Heart left ventricle (tissue), 13 donors: ENCODE results near the gene JUND.

Experiments
- CTCF ChIP-seq, 12 donors: fragments of 200-600 bp; sonication (generic) in 4 of 12; IDR thresholded peaks; one replicate each; pipeline versions ENCODE4 v1.5.0 to v1.8.0; 2018 to 2022; ENCODE audit warnings: antibody characterized with exemption in 12 of 12, mild to moderate bottlenecking in 5 of 12
- POLR2A ChIP-seq, 2 donors: fragments of 450-650 bp; IDR thresholded peaks; one replicate each; pipeline ENCODE4 v1.6.1; 2017; ENCODE audit warnings: antibody characterized with exemption in 2 of 2, mild to moderate bottlenecking in 2 of 2, moderate library complexity in 2 of 2
- donor health status: ischemic (EF 13 %, LVEDD 7.1; RV severe dilation, severe dysfunction).
- donor health status: DM: no; HTN: yes; CAD: no.
- donor health status: DM: no; HTN: no; CAD: no.
- donor health status: ischemic (EF 25% LVEDD 6.9; RV normal size, moderate dysfunction).
- donor health status: ischemic (EF 25% LVEDD 5.7; RV mildly dilated, moderate dysfunction).
- donor health status: ischemic (EF 35%, LVEDD 5.7; RV mildly dilated, moderate dysfunction).
- donor health status: nonischemic (EF 11% LVEDD 7.7; RV severe dilation, severe dysfunction).
- donor health status: DM: yes; HTN: yes; CAD: no.
- donor health status: PGD.
- donor health status: ischemic (EF 29% LVEDD 5.4; RV normal size, mild dysfunction).
- donor health status: nonischemic (EF 23%, LVEDD 6.1; RV moderate dilation, normal function).

GRCh38 chr19:18254546-18255503, 26.6 kb downstream of the JUND start:
- TF ChIP-seq CTCF (IDR thresholded peaks at IDR 0.05) (no peak), POLR2A (IDR thresholded peaks at IDR 0.05) (no peak)
